CD4-positive, alpha-beta memory T cell (primary cell): Measurements from ENCODE around the gene PRELID1. TPM values are rescaled to one million over a fixed set of nuclear protein-coding genes. Genes with fewer than 3 reads are reported as not detected.
A peak's percentile ranks its signal among the peaks of the same experiment; 100 is the strongest.
"Not testable (repeated sequence)": the region's sequence is repeated elsewhere in the genome, so short reads cannot be mapped to it uniquely, and the experiment has no call there.

ENCODE experiments used
- CTCF ChIA-PET: fragments of 350-600 bp; sonication (Branson Sonifier 250); formaldehyde crosslinking; loops from one replicate; lab custom pipeline; 2021; ENCODE audit warnings: inconsistent platforms; ENCODE audit not compliant: partially characterized antibody; lab: Charles Lee
- POLR2A ChIA-PET: fragments of 350-600 bp; sonication (Branson Sonifier 250); formaldehyde crosslinking; loops from one replicate; lab custom pipeline; 2021; ENCODE audit not compliant: partially characterized antibody; lab: Charles Lee
- DNase-seq, 5 donors: peaks; one replicate each; pipeline versions ENCODE4 v3.0.0 to v3.0.0-alpha.2; 2020 to 2022; ENCODE audit warnings: mixed read lengths in 1 of 5
- H3K27ac ChIP-seq: one replicate; pipeline ENCODE4 v1.7.0; 2013; ENCODE audit warnings: low read depth, low read length
- H3K27me3 ChIP-seq: 2 replicates; pipeline ENCODE4 v1.7.0; 2013; ENCODE audit warnings: mild to moderate bottlenecking, low read length, moderate library complexity; ENCODE audit not compliant: insufficient read depth
- H3K36me3 ChIP-seq: 2 replicates; pipeline ENCODE4 v1.7.0; 2013; ENCODE audit warnings: mild to moderate bottlenecking, low read length, moderate library complexity; ENCODE audit not compliant: insufficient read depth
- H3K4me1 ChIP-seq: 2 replicates; pipeline ENCODE4 v1.7.0; 2013; ENCODE audit warnings: mild to moderate bottlenecking, low read length, moderate library complexity; ENCODE audit not compliant: insufficient read depth
- H3K4me3 ChIP-seq, 2 donors: one replicate each; pipeline ENCODE4 v1.7.0; 2013; ENCODE audit warnings: low read length in 2 of 2, mild to moderate bottlenecking in 1 of 2
- H3K9me3 ChIP-seq, 2 donors: one replicate each; pipeline ENCODE4 v1.7.0; 2013; ENCODE audit warnings: low read length in 2 of 2, control low read depth in 1 of 2; ENCODE audit not compliant: control insufficient read depth in 1 of 2
- H3K27ac Mint-ChIP-seq, 7 donors: one replicate each; pipeline ENCODE4 v1.8.0; 2020 to 2021; ENCODE audit warnings: mixed read lengths in 7 of 7, mild to moderate bottlenecking in 6 of 7, inconsistent platforms in 3 of 7, moderate library complexity in 3 of 7
- H3K27me3 Mint-ChIP-seq, 2 donors: one replicate each; pipeline ENCODE4 v1.8.0; 2020 to 2021; ENCODE audit warnings: mixed read lengths in 2 of 2
- H3K36me3 Mint-ChIP-seq, 2 donors: one replicate each; pipeline ENCODE4 v1.8.0; 2020 to 2021; ENCODE audit warnings: mixed read lengths in 2 of 2, inconsistent platforms in 1 of 2, mild to moderate bottlenecking in 1 of 2
- H3K4me1 Mint-ChIP-seq, 4 donors: one replicate each; pipeline ENCODE4 v1.8.0; 2020 to 2021; ENCODE audit warnings: mixed read lengths in 4 of 4, mild to moderate bottlenecking in 1 of 4
- H3K4me3 Mint-ChIP-seq, 8 donors: one replicate each; pipeline ENCODE4 v1.8.0; 2020 to 2021; ENCODE audit warnings: mixed read lengths in 8 of 8, mild to moderate bottlenecking in 7 of 8, moderate library complexity in 6 of 8, inconsistent platforms in 3 of 8
- H3K9me3 Mint-ChIP-seq, 8 donors: one replicate each; pipeline ENCODE4 v1.8.0; 2020 to 2021; ENCODE audit warnings: mixed read lengths in 8 of 8, mild to moderate bottlenecking in 5 of 8, inconsistent platforms in 3 of 8, moderate library complexity in 1 of 8
- intact Hi-C: fragments of 100-400 bp; cut with micrococcal nuclease; formaldehyde crosslinking; loops from one replicate; pipeline ENCODE4 v1.15.1; 2023
- polyA plus RNA-seq, 2 donors: library from polyadenylated mRNA; unstranded; fragments of 300-500 nt; fragmentation: Illumina TruSeq; gene quantifications; one replicate each; pipeline ENCODE4 v1.2.3, GENCODE V29; 2021
- total RNA-seq, 2 experiments: library from RNA; stranded (reverse); gene quantifications; one replicate each; pipeline ENCODE4 v1.2.3, GENCODE V29; 2021

The PRELID1 gene
- total and polyA plus RNA-seq, 4 experiments from 2014 or later: 70.9 to 229 (median 140) TPM

DNA sequence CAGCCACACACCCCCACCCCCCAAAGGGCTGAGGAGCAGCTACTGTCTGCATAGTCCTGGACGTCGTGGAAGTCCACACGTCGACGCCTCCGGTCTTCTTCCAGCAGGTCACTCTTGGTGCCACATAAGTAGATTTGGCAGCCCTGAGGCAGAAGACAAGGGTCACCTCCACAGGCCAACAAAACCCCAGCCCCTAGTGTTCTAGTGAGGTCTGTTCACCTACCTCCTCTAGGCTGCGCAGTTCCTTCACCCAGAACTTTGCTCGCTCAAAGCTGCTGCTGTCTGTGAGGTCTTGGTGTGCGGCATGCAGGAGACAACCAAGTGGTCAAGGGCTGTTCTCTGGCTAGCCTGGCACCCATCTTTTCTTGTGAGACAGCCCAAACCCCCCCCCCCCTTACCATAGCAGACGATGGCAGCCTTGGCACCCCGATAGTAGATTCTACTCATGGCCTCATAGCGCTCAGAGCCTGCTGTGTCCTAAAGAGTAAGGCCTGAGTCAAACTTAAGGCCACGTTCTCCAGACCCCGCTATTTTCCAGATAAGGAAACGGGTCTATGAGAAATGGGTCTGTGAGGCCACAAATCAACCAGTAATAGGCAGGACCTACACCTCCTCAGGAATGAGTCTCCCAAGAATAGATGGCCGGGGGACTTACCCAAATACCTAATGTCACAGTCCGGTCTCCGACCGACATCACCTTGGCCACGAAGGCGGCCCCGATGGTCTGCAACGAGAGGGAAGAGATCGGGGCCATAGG is 1.1 kb upstream of the PRELID1 start:
- no peaks in the 10 kb centered on the region for H3K27me3 ChIP-seq
- intact Hi-C loops: loop anchor here (1.0 to 5.0 kb wide), 4 partner anchors 10 to 188 kb away; partner anchors contain the start of gene NSD1
- peak overlapping the region; percentile 82 to 94 (median 89) for H3K27ac Mint-ChIP-seq
- no peaks in the 10 kb centered on the region for H3K9me3 ChIP-seq
- peaks cover 0 to 4% (median 0%) of the 10 kb centered on the region in 8 donors for H3K9me3 Mint-ChIP-seq
- peaks cover 18 to 36% of the 10 kb centered on the region in 2 donors for H3K36me3 Mint-ChIP-seq
- H3K4me3 Mint-ChIP-seq: peak overlapping the region; percentile 87 to 97 (median 93)
- no peaks in the 10 kb centered on the region for H3K27me3 Mint-ChIP-seq
- H3K36me3 ChIP-seq: peaks cover 10% of the 10 kb centered on the region
- peaks cover 48 to 86% (median 69%) of the 10 kb centered on the region in 4 donors for H3K4me1 Mint-ChIP-seq
- DNase-seq: peak in 1 of 5 donors; percentile 36
- H3K4me3 ChIP-seq: peak overlapping the region; percentile 65 to 89
- CTCF ChIA-PET: interaction anchor here (0.8 to 4.8 kb wide), 5 partner anchors 8 to 199 kb away, joined by 3 to 16 read pairs (median 6); partner anchors contain the start of gene MXD3
- POLR2A ChIA-PET: interaction anchor here (0.6 to 5.1 kb wide), 9 partner anchors 8 to 215 kb away, joined by 3 to 31 read pairs (median 4); partner anchors contain the start of genes DDX41, MXD3 and NSD1
- H3K4me1 ChIP-seq: peaks cover 68% of the 10 kb centered on the region
- H3K27ac ChIP-seq: peak overlapping the region; percentile 78

DNA sequence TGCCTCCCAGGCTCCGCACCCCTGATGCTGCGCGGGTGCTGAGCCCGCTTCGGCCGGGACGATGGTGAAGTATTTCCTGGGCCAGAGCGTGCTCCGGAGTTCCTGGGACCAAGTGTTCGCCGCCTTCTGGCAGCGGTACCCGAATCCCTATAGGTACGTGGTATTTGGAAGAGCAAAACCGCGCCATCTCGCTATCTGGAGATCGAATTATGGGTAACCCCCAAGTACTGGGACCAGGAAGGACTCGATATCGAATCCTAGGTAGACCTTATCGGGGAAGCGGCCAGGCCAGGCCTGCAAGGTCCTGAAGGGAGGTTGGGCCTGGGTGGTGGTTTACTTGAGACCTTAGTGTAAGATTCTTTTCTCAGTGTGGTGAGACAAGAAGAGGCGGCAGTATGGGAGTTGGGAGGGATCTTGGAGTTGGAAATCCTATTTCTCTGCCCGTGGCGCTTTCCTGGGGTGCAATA is 359 bp downstream of the PRELID1 start:
- CTCF ChIA-PET: interaction anchor here (0.6 to 4.8 kb wide), 7 partner anchors 9 to 190 kb away, joined by 3 to 16 read pairs (median 5); no protein-coding TSS in a partner anchor

DNA sequence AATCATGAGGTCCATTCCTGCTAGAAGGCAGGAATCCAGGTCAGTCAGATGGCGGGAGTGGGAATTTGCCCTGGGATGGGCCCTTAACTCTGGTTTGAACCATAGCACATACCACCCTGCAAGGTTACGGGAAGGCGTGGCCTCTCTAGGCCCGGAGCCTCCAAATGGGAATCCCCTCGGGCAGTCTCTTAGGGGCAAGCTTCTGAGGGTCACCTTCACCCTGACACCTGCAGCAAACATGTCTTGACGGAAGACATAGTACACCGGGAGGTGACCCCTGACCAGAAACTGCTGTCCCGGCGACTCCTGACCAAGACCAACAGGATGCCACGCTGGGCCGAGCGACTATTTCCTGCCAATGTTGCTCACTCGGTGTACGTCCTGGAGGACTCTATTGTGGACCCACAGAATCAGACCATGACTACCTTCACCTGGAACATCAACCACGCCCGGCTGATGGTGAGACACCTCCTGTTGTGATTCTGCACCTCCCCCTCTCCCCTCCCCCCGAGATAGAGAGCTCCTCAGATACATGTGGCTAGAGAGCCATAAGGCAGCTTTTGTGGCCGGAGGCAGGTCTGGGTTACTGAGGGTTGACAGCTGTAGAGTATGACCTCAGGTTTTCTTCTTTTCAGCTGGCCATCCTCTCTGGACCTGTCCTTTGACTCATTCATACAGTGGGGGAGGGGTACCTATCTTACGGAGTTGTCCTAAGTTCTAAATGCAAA is 957 bp downstream of the PRELID1 start:
- peaks cover 0 to 6% (median 0%) of the 10 kb centered on the region in 8 donors for H3K9me3 Mint-ChIP-seq
- peaks cover 10% of the 10 kb centered on the region for H3K36me3 ChIP-seq
- no peaks in the 10 kb centered on the region for H3K27me3 Mint-ChIP-seq
- H3K4me3 Mint-ChIP-seq: peak overlapping the region; percentile 91 to 97 (median 95)
- H3K4me1 Mint-ChIP-seq: peaks cover 44 to 83% (median 65%) of the 10 kb centered on the region in 4 donors
- POLR2A ChIA-PET: interaction anchor here (1.2 to 2.6 kb wide), 5 partner anchors 8 to 171 kb away, joined by 3 to 14 read pairs (median 5); partner anchors contain the start of genes LMAN2 and NSD1
- H3K27ac Mint-ChIP-seq: peak overlapping the region; percentile 84 to 97 (median 92)
- H3K4me3 ChIP-seq: peak overlapping the region; percentile 84 to 94
- peak in 1 of 5 donors; percentile 61 for DNase-seq
- peak overlapping the region; percentile 78 for H3K27ac ChIP-seq
- CTCF ChIA-PET: interaction anchor here (0.6 to 4.8 kb wide), 5 partner anchors 32 to 194 kb away, joined by 3 to 16 read pairs (median 3); no protein-coding TSS in a partner anchor
- no peaks in the 10 kb centered on the region for H3K27me3 ChIP-seq
- intact Hi-C loops: loop anchor here (5.0 kb wide), 2 partner anchors 58 to 172 kb away; partner anchors contain the start of gene NSD1
- peaks cover 67% of the 10 kb centered on the region for H3K4me1 ChIP-seq
- H3K36me3 Mint-ChIP-seq: peaks cover 18 to 34% of the 10 kb centered on the region in 2 donors
- H3K9me3 ChIP-seq: no peaks in the 10 kb centered on the region

More for the DNA sequence above, 359 bp downstream of the PRELID1 start:
- Mint-ChIP-seq H3K4me3 (peak overlapping the region; percentile 91 to 97 (median 95)), H3K27me3 (no peaks in the 10 kb centered on the region), H3K9me3 (peaks cover 0 to 5% (median 0%) of the 10 kb centered on the region in 8 donors), H3K36me3 (peaks cover 18 to 34% of the 10 kb centered on the region in 2 donors), H3K27ac (peak overlapping the region; percentile 84 to 97 (median 92)), H3K4me1 (peaks cover 46 to 83% (median 68%) of the 10 kb centered on the region in 4 donors)
- Histone ChIP-seq H3K27ac (peak overlapping the region; percentile 78), H3K9me3 (no peaks in the 10 kb centered on the region), H3K27me3 (no peaks in the 10 kb centered on the region), H3K36me3 (peaks cover 10% of the 10 kb centered on the region), H3K4me3 (peak overlapping the region; percentile 84 to 94), H3K4me1 (peaks cover 68% of the 10 kb centered on the region)
- intact Hi-C loops: loop anchor here (1.0 to 5.0 kb wide), 4 partner anchors 8 to 189 kb away; partner anchors contain the start of gene NSD1
- POLR2A ChIA-PET: interaction anchor here (0.6 to 2.6 kb wide), 13 partner anchors 9 to 213 kb away, joined by 3 to 14 read pairs (median 4); partner anchors contain the start of genes DDX41, LMAN2, NSD1 and PDLIM7
- peak in 1 of 5 donors; percentile 63 for DNase-seq

DNA sequence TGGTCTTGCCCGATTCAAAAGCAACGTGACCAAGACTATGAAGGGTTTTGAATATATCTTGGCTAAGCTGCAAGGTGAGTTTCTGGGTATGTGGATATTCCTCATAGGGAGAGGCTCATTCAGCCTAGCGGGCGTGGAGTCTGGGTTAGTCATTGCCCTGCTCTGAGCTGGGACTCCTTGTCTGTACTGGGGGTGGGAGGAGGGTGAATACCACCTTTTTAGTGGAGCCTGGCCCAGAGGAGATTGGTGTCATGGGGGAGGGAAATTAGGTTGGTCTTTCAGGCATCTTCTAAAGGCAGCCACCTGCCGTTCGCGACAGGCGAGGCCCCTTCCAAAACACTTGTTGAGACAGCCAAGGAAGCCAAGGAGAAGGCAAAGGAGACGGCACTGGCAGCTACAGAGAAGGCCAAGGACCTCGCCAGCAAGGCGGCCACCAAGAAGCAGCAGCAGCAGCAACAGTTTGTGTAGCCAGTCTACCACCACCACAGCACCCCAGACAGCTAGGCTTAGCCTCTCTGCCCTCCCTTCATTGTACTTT is 2.6 kb downstream of the PRELID1 start:
- Histone ChIP-seq H3K36me3 (peaks cover 10% of the 10 kb centered on the region), H3K4me1 (peaks cover 68% of the 10 kb centered on the region)
- H3K4me3 ChIP-seq, H3K27me3 Mint-ChIP-seq, H3K27me3 ChIP-seq, H3K9me3 ChIP-seq, DNase-seq, H3K9me3 Mint-ChIP-seq, H3K27ac ChIP-seq, intact Hi-C loops: not testable (repeated sequence)
- POLR2A ChIA-PET: interaction anchor here (0.9 kb wide), 1 partner anchor 52 kb away, joined by 3 read pairs; no protein-coding TSS in a partner anchor
- Mint-ChIP-seq H3K36me3 (peaks cover 18 to 34% of the 10 kb centered on the region in 2 donors), H3K4me3 (peak overlapping the region; percentile 11 to 97 (median 37)), H3K27ac (peak overlapping the region in 6 of 7 donors; percentile 17 to 89 (median 79)), H3K4me1 (peaks cover 39 to 80% (median 62%) of the 10 kb centered on the region in 4 donors)
- CTCF ChIA-PET: interaction anchor here (0.6 to 1.4 kb wide), 2 partner anchors 10 to 150 kb away, joined by 4 read pairs; no protein-coding TSS in a partner anchor

DNA sequence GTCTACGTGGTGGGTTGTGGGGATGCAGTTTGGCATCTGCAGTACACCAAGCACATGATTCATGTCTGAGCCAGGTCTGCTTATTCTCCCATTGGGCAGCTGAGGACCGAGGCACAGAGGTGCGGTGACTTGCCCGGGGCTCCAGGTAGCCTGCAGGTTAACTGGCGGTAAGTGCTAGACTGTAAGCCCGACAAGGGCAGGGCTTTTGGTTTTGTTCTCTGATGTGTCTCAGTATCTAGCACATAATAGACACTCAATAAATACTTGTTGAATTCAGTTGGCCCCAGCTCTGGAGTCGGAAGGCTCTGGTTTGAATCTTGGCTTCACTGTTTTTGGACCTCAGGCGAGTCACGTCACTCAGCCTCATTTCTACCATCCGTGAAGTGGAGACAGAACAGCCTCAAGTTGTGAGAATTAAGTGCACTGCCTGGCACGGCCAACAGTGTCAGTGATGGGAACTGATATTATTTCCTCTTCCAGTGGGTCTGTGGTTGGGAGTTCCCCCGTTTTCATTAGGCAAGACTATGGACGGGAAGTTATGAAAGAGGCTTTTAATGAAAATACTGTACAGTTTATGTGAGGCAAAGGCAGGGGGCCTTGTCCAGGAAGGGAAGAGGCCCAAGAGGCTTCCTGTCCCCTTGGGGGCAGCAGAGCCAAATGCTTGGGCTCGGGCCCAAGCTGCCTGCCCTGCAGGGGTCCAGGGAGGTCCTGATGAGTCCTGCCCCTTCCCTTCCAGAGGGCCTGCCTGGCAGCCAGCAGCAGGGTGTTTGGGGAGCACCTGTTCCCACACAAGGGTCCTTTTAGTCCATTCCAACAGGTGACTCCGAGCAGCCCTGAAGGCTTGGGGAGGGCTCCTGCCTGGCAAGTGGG is 3.3 kb downstream of the PRELID1 start:
- Mint-ChIP-seq H3K27ac (peak overlapping the region in 3 of 7 donors; percentile 68 to 89 (median 77)), H3K4me3 (peak overlapping the region in 4 of 8 donors; percentile 44 to 81 (median 58)), H3K9me3 (peaks cover 0 to 7% (median 0%) of the 10 kb centered on the region in 8 donors), H3K27me3 (no peaks in the 10 kb centered on the region), H3K36me3 (peaks cover 18 to 34% of the 10 kb centered on the region in 2 donors), H3K4me1 (peaks cover 36 to 79% (median 57%) of the 10 kb centered on the region in 4 donors)
- peaks cover 10% of the 10 kb centered on the region for H3K36me3 ChIP-seq
- H3K27me3 ChIP-seq: no peaks in the 10 kb centered on the region
- no peak overlapping the region for H3K4me3 ChIP-seq
- DNase-seq: no peak
- ChIA-PET CTCF (interaction anchor here (3.6 to 7.4 kb wide), 2 partner anchors 66 to 96 kb away, joined by 20 to 69 read pairs; no protein-coding TSS in a partner anchor), POLR2A (interaction anchor here (0.8 kb wide), 1 partner anchor 10 kb away, joined by 3 read pairs; no protein-coding TSS in a partner anchor)
- H3K9me3 ChIP-seq: no peaks in the 10 kb centered on the region
- no peak overlapping the region for H3K27ac ChIP-seq
- intact Hi-C loops: no loop called here
- peaks cover 66% of the 10 kb centered on the region for H3K4me1 ChIP-seq
